ENCODE data around the gene PGGHG. TPM values are rescaled to one million over a fixed set of nuclear protein-coding genes. Genes with fewer than 3 reads are reported as not detected.
A peak's percentile ranks its signal among the peaks of the same experiment; 100 is the strongest.

Gene PGGHG
- total and polyA plus RNA-seq, 10 donors = 53.4 to 250 (median 131) TPM

- H3K36me3 ChIP-seq = peaks cover 0 to 36% (median 0%) of the 10 kb centered on the region in 6 donors
- peaks cover 26 to 97% (median 49%) of the 10 kb centered on the region in 6 donors for H3K4me1 ChIP-seq
- peak overlapping the region in 3 of 8 donors; percentile 50 to 77 (median 55) for H3K4me3 ChIP-seq
- H3K9me3 ChIP-seq = no peaks in the 10 kb centered on the region
- DNase-seq = peak; percentile 71
- TF ChIP-seq POLR2AphosphoS5 (IDR thresholded peaks at IDR 0.05) (peak in 2 of 3 donors; percentile 29 to 62), POLR2A (IDR thresholded peaks at IDR 0.05) (no peak)
- peak overlapping the region in 3 of 8 donors; percentile 82 to 89 (median 86) for H3K27ac ChIP-seq
- 65 to 89% (median 72%) methylated on average over 10 to 13 of the region's 13 CpGs for WGBS, 5 donors
- H3K27me3 ChIP-seq (replicated peaks in 1 of 7) = peaks cover 0 to 96% (median 48%) of the 10 kb centered on the region in 7 donors
- intact Hi-C loops (cut with DNase I; ENCODE audit: low total_unique reads) = no loop called here
Measured at GRCh38 chr11:282630-283360, 6.1 kb upstream of the PGGHG start.

GRCh38 chr11:283405-284104 is 5.4 kb upstream of the PGGHG start:
- Histone ChIP-seq H3K9me3 (no peaks in the 10 kb centered on the region), H3K36me3 (peaks cover 0 to 36% (median 0%) of the 10 kb centered on the region in 6 donors), H3K27ac (no peak overlapping the region), H3K4me1 (peaks cover 26 to 97% (median 51%) of the 10 kb centered on the region in 6 donors), H3K4me3 (no peak overlapping the region), H3K27me3 (replicated peaks in 1 of 7) (peaks cover 0 to 95% (median 44%) of the 10 kb centered on the region in 7 donors)
- 77 to 86% (median 85%) methylated on average over 22 to 23 of the region's 23 CpGs for WGBS, 5 donors
- TF ChIP-seq POLR2A (IDR thresholded peaks at IDR 0.05) = no peak
- TF ChIP-seq POLR2AphosphoS5 (IDR thresholded peaks at IDR 0.05) = peak in 1 of 3 donors; percentile 24
- peak; percentile 69 for DNase-seq
- intact Hi-C loops (cut with DNase I; ENCODE audit: low total_unique reads) = no loop called here

GRCh38 chr11:284105-285020 is 4.6 kb upstream of the PGGHG start:
- intact Hi-C loops (cut with DNase I; ENCODE audit: low total_unique reads) = no loop called here
- WGBS, 5 donors = 83 to 89% (median 85%) methylated on average over 16 to 24 of the region's 24 CpGs
- Histone ChIP-seq H3K27ac (no peak overlapping the region), H3K4me1 (peaks cover 24 to 91% (median 45%) of the 10 kb centered on the region in 6 donors), H3K27me3 (replicated peaks in 1 of 7) (peaks cover 0 to 87% (median 36%) of the 10 kb centered on the region in 7 donors), H3K4me3 (no peak overlapping the region), H3K9me3 (no peaks in the 10 kb centered on the region), H3K36me3 (peaks cover 0 to 36% (median 0%) of the 10 kb centered on the region in 6 donors)
- DNase-seq = peak; percentile 77
- TF ChIP-seq POLR2AphosphoS5 (IDR thresholded peaks at IDR 0.05) (peak in 1 of 3 donors; percentile 63), CTCF (IDR thresholded peaks at IDR 0.05 in 8 of 11, conservative IDR thresholded peaks at IDR 0.05 in 3 of 11) (no peak), POLR2A (IDR thresholded peaks at IDR 0.05) (no peak)

GRCh38 chr11:285021-285893 is 3.7 kb upstream of the PGGHG start:
- H3K4me3 ChIP-seq = no peak overlapping the region
- no peak for TF ChIP-seq CTCF (IDR thresholded peaks at IDR 0.05 in 8 of 11, conservative IDR thresholded peaks at IDR 0.05 in 3 of 11)
- peak in 1 of 3 donors; percentile 27 for TF ChIP-seq POLR2AphosphoS5 (IDR thresholded peaks at IDR 0.05)
- WGBS, 5 donors = 83 to 89% (median 89%) methylated on average over 16 to 29 of the region's 29 CpGs
- intact Hi-C loops (cut with DNase I; ENCODE audit: low total_unique reads) = no loop called here
- H3K4me1 ChIP-seq = peaks cover 21 to 91% (median 45%) of the 10 kb centered on the region in 6 donors
- H3K9me3 ChIP-seq = no peaks in the 10 kb centered on the region
- peaks cover 0 to 41% (median 0%) of the 10 kb centered on the region in 6 donors for H3K36me3 ChIP-seq
- H3K27ac ChIP-seq = no peak overlapping the region
- peak; percentile 64 for DNase-seq
- peaks cover 0 to 78% (median 27%) of the 10 kb centered on the region in 7 donors for H3K27me3 ChIP-seq (replicated peaks in 1 of 7)

Data from spleen (tissue), 11 donors.